GM18520 (cell line): ENCODE measurements around the gene LHFPL2.

Source experiments
- ATAC-seq: cut with Tn5 transposase; IDR thresholded peaks from one replicate; pipeline ENCODE4 v1.9.1; 2021; ENCODE audit not compliant: unreplicated experiment

Gene LHFPL2

DNA sequence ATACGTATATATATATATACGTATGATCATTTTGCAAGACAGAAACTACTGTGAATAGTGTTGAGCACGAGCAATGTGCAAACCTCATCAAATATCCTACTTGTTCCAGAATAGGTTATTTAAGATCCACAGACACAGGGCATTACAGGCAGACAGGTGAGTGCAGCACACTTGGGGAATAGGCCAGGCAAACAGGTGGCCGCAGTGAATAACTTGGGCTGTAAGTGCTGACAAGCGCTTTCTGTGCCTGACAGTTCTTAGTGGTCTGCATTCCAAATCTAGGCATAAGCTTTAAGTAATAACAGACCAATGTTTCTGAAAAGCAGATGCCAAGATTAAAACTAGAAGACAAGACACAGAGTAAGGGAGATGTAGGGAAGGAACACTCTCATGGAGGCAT is 77.9 kb downstream of the LHFPL2 start:
- ATAC-seq, result no peak

GRCh38 chr5:78569441-78569840 is 79.1 kb downstream of the LHFPL2 start:
- no peak for ATAC-seq

GRCh38 chr5:78568676-78569075 is 79.9 kb downstream of the LHFPL2 start:
- no peak for ATAC-seq

DNA sequence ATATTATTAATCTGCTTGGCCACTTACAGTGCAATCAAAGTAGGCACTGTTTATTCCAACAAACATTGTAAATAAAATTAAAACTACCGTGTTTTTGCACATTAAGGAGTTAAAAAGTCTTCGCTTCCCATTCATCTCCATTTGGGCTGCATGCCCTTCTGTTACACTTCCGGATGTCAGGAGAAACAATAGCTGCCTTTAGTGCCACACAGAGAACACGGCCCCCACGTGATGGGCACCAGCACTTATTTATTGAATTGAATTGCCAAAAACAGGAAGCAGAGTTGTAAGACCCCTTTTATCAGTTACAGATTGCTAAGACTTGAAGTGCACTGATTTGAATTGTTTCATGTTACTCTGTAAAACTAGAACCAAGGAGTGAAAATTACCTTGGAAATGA is 80.4 kb downstream of the LHFPL2 start:
- ATAC-seq, result no peak

GRCh38 chr5:78567617-78568016 is 81.0 kb downstream of the LHFPL2 start:
- no peak for ATAC-seq

GRCh38 chr5:78566747-78567425 is 81.7 kb downstream of the LHFPL2 start:
- ATAC-seq, result no peak

DNA sequence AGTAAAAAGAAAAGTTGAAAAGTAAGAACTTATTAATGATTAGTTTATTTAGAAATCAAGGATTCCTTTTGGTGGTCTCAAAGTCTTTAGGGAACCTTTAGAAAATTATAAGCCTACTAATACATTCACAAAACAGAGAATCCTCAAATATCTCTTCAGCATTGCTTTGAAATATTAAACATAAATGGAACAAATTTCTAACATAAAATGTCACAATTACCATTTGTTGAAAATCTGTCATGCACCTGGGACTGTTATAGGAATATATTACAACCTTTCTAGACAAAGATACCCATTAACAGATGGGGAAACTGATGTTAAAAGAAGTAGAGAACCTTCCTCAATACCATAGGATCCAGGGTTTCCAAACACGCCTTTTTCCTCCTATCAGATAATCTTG is 83.2 kb downstream of the LHFPL2 start:
- no peak for ATAC-seq

DNA sequence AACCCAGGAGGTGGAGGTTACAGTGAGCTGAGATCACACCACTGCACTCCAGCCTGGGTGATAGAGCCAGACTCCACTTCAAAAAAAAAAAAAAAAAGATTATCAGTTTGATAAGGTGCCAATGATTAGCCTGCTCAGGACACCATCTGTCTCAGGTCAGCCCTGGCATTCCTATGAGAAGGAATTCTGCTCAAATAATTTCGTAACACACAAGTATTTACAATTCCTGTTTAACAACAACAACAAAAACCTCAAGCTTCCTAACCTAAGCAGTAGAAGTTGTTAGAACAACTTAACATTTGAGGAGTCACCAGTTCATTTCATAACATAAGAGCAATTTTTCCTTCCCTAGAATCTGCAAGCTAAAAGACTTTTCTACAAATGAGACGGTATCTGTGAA is 85.0 kb downstream of the LHFPL2 start:
- no peak for ATAC-seq

DNA sequence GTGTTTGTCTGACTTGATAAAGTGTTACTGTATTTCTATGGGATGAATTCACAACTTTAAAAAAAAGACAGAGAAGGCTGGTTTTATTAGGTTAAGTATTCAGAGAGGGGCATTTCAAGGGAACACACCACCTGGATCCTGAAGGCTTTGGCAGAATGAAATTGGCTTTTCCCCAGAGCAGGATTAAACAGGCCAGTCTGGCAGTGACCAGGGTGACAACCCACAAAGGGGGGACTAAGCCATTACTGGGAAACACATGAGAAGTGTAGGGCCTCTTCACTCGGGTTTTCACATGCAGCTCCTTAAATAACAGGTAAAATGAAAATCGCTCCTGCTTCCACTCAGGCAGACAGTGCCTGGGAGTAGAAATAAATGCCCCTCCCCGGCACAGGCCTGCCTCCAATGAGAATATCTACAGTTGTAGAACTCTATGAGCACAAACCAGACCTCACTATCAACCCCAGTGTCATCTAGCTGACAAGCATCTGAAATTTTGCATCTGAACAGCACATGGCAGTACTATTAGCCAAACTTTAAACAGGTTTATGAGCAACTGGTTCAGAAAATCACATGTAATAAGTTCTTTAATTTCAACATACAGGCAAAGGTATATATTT is 85.8 kb downstream of the LHFPL2 start:
- no peak for ATAC-seq

DNA sequence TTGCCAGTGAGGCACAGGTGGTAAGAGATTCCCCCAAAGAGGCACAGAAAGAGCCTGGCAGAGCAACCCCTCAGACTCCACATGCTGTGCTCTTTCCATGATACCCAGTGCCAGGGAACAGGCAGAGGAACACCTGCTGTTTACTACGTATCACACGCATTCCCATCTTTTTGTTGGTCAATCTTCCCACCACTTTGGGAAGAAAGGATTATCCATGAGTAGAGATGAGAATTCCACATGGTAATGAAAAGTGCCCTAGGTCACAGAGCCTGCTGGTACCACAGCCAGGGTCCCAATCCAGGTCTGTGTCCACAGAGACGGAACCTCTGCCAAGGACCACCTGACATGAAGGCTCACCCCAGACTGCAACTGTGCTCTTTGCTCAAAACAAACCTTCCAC is 86.6 kb downstream of the LHFPL2 start:
- ATAC-seq, result no peak

- no peak for ATAC-seq
Observed at GRCh38 chr5:78561261-78561660, 87.3 kb downstream of the LHFPL2 start.

DNA sequence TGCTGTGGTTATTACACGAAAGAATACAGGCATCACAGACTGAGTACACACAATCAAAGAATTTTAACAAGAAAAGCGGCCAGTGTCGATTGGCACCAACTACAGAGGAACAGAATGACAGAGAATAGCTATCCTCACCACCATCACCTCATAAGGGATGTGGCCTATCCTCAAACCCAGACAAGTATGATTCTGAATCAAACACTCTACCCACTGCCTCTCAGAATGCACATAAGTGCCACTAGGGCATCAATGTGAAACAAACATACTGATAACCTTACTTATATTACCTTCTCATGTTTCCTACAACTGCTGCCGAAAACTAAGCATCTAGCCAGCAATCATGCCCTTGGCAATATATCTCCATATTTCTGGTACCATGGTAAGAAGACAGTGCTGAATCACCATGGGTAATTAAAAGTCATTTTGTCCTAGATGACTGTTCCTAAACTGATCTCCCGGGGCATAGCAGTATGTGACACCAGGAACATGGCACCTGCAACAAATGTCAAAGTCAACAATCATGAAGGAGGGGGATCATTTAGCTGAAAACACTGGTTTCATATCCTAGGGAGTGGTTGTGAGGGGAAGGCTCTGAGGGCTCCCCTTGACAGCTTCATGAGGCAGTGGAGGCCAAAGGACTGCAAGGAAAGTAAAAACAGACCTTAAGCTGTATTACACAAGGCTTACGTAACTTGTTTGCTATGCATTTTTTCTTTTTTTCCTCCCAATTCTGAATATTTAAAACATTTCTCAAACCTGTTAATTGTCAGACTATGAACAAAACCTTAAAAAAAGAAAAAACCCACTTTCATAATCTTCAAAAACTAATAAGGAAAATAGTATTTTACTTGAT is 88.3 kb downstream of the LHFPL2 start:
- ATAC-seq, result no peak

DNA sequence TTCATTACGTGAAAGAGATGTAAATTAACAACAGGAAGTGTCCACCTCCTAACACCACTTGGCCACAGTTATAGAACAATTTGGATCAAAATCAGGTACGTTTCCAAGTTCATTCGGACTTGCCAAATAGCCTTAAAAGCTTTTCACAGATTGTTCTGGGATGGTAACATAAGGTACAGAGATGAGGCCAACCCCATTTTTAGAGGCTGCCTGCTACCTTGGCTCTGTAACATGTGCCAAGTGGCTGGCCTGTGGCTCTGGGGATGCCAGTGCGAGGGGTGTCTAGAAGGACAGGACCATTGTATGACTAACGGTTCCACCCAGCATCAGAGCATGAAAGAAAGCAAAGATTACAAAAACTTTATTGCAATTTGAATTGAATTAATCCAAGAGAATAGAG is 91.0 kb downstream of the LHFPL2 start:
- no peak for ATAC-seq

- ATAC-seq, result no peak
Observed at GRCh38 chr5:78555870-78556269, 92.7 kb downstream of the LHFPL2 start.

DNA sequence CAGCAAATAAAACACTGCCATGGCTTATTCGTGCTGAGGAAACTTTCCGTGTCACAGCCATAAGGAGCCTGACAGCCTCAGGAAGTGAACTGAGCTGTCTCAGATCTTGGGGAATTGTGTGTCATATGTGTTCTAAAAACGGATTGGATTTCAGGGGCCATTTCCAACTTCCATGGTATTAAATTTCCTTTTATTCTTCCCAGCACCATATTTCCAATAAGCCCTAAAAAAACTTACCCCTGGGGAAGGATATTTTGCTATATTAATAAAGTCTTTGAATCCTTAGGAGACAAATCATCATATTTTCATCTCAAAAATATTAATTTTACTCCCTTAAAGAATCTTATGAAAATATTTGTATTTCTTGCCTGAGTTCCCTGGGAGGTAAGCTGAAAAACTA is 93.9 kb downstream of the LHFPL2 start:
- ATAC-seq, result no peak

GRCh38 chr5:78553580-78554353 is 94.8 kb downstream of the LHFPL2 start:
- ATAC-seq, result no peak

DNA sequence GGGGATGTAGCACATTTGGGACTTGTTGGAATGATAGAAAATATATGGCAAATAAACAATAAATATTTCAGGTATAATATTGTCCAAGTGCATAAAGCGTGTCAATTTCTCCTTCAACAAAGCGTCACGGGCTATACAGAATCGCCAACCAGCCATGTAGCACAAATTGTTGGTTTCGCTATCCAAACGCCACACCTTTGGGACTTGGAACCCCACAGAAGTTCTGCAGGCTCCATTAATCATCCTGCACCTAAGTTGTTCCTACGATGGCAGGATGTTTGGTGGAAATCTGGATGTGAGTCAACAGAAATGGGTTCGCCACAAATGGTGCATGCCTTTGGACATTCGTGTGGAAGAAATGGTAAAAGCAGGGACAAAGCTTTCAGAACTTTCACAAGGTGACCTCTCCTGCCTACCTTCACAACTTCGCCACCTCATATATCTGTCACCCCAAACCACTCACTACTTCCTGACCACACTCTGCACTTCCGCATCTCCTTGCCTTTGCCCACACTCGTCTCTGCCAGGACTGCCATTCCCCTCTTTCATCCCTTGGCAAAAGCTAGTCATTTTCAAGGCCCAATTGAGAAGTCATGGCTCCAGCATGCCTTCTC is 95.7 kb downstream of the LHFPL2 start:
- no peak for ATAC-seq

DNA sequence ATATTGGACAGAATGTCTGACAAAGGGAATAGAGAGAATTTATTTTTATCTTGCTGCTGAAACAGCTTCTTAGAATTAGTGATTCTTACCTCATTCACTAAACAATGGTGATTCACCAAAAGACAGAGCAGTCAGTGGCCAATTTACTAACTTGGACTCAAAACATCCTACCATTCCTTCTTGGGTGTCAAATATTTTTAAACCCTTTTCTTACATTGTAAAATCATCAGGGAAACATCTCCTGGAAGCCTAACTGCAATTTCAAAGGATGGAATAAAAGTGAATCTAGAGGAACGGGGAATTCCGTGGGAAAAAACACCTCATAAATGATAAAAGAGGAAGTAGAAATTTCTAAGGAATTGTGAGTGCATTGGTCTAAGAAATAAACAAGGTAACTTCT is 97.7 kb downstream of the LHFPL2 start:
- ATAC-seq, result no peak

GRCh38 chr5:78549043-78549442 is 99.5 kb downstream of the LHFPL2 start:
- no peak for ATAC-seq

- no peak for ATAC-seq
Observed at GRCh38 chr5:78547731-78548615, 100.6 kb downstream of the LHFPL2 start.
